Measurements from ENCODE around the gene HCN4. TPM values are rescaled to one million over a fixed set of nuclear protein-coding genes. Genes with fewer than 3 reads are reported as not detected.

The HCN4 gene
- total RNA-seq, 5 donors from 2014 or later (not counting 1 experiment from before 2014, with no cell fraction given), result not detected

- H3K36me3 ChIP-seq (ENCODE audit: control insufficient read depth in 2 of 2, extremely low read depth in 1 of 2, insufficient read depth in 1 of 2, low read length in 1 of 2), result no peaks in the 10 kb centered on the region
- H3K27ac ChIP-seq (ENCODE audit: low read length), result no peak overlapping the region
- H3K4me1 ChIP-seq (ENCODE audit: control insufficient read depth in 1 of 2, extremely low read depth in 1 of 2, insufficient read depth in 2 of 2, low read length in 2 of 2), result no peaks in the 10 kb centered on the region
- ChIA-PET CTCF (no interaction called here), POLR2A (no interaction called here)
- 100% methylated on average over 1 of the region's 7 CpGs for WGBS (ENCODE audit: insufficient coverage)
- DNase-seq (no peak), ATAC-seq (replicated peaks in 1 of 4) (no peak)
- Mint-ChIP-seq H3K9me3 (peaks cover 7 to 10% (median 9%) of the 10 kb centered on the region in 3 donors), H3K4me3 (no peak overlapping the region), H3K36me3 (no peaks in the 10 kb centered on the region), H3K27me3 (peaks cover 0 to 3% of the 10 kb centered on the region in 2 donors), H3K4me1 (no peaks in the 10 kb centered on the region), H3K27ac (no peak overlapping the region)
- H3K27me3 ChIP-seq (replicated peaks in 1 of 2; ENCODE audit: control insufficient read depth in 2 of 2, extremely low read depth in 1 of 2, insufficient read depth in 2 of 2, low read length in 1 of 2), result peaks cover 0 to 17% of the 10 kb centered on the region in 2 experiments
- H3K4me3 ChIP-seq (ENCODE audit: control insufficient read depth in 1 of 2, extremely low read depth in 1 of 2, low read length in 1 of 2), result no peak overlapping the region
- H3K9me3 ChIP-seq, result no peaks in the 10 kb centered on the region
Measured at GRCh38 chr15:73345658-73346057, 23.1 kb downstream of the HCN4 start.

GRCh38 chr15:73344056-73344455 lies 24.7 kb downstream of the HCN4 start:
- Histone ChIP-seq H3K36me3 (ENCODE audit: control insufficient read depth in 2 of 2, extremely low read depth in 1 of 2, insufficient read depth in 1 of 2, low read length in 1 of 2) (no peaks in the 10 kb centered on the region), H3K4me1 (ENCODE audit: control insufficient read depth in 1 of 2, extremely low read depth in 1 of 2, insufficient read depth in 2 of 2, low read length in 2 of 2) (no peaks in the 10 kb centered on the region), H3K4me3 (ENCODE audit: control insufficient read depth in 1 of 2, extremely low read depth in 1 of 2, low read length in 1 of 2) (no peak overlapping the region), H3K9me3 (no peaks in the 10 kb centered on the region), H3K27me3 (replicated peaks in 1 of 2; ENCODE audit: control insufficient read depth in 2 of 2, extremely low read depth in 1 of 2, insufficient read depth in 2 of 2, low read length in 1 of 2) (peaks cover 0 to 14% of the 10 kb centered on the region in 2 experiments), H3K27ac (ENCODE audit: low read length) (no peak overlapping the region)
- H3K9me3 Mint-ChIP-seq, result peaks cover 7 to 10% (median 9%) of the 10 kb centered on the region in 3 donors
- H3K36me3 Mint-ChIP-seq, result no peaks in the 10 kb centered on the region
- H3K27ac Mint-ChIP-seq, result no peak overlapping the region
- no peak overlapping the region for H3K4me3 Mint-ChIP-seq
- H3K4me1 Mint-ChIP-seq, result no peaks in the 10 kb centered on the region
- ChIA-PET POLR2A (no interaction called here), CTCF (no interaction called here)
- DNase-seq, result no peak
- H3K27me3 Mint-ChIP-seq, result peaks cover 0 to 3% of the 10 kb centered on the region in 2 donors
- 73% methylated on average over 3 of the region's 3 CpGs for WGBS (ENCODE audit: insufficient coverage)
- ATAC-seq (replicated peaks in 1 of 4), result no peak

- Histone ChIP-seq H3K36me3 (ENCODE audit: control insufficient read depth in 2 of 2, extremely low read depth in 1 of 2, insufficient read depth in 1 of 2, low read length in 1 of 2) (no peaks in the 10 kb centered on the region), H3K4me1 (ENCODE audit: control insufficient read depth in 1 of 2, extremely low read depth in 1 of 2, insufficient read depth in 2 of 2, low read length in 2 of 2) (no peaks in the 10 kb centered on the region), H3K27me3 (replicated peaks in 1 of 2; ENCODE audit: control insufficient read depth in 2 of 2, extremely low read depth in 1 of 2, insufficient read depth in 2 of 2, low read length in 1 of 2) (peaks cover 0 to 20% of the 10 kb centered on the region in 2 experiments), H3K9me3 (no peaks in the 10 kb centered on the region), H3K4me3 (ENCODE audit: control insufficient read depth in 1 of 2, extremely low read depth in 1 of 2, low read length in 1 of 2) (no peak overlapping the region), H3K27ac (ENCODE audit: low read length) (no peak overlapping the region)
- POLR2A ChIA-PET, result no interaction called here
- CTCF ChIA-PET, result no interaction called here
- WGBS (ENCODE audit: insufficient coverage), result 83% methylated on average over 7 of the region's 14 CpGs
- peaks cover 7 to 10% (median 9%) of the 10 kb centered on the region in 3 donors for H3K9me3 Mint-ChIP-seq
- no peaks in the 10 kb centered on the region for H3K36me3 Mint-ChIP-seq
- no peaks in the 10 kb centered on the region for H3K4me1 Mint-ChIP-seq
- H3K4me3 Mint-ChIP-seq, result no peak overlapping the region
- no peak for DNase-seq
- no peak for ATAC-seq (replicated peaks in 1 of 4)
- peaks cover 4 to 8% of the 10 kb centered on the region in 2 donors for H3K27me3 Mint-ChIP-seq
- H3K27ac Mint-ChIP-seq, result no peak overlapping the region
Measured at GRCh38 chr15:73341886-73342600, 26.7 kb downstream of the HCN4 start.

- Histone ChIP-seq H3K4me3 (ENCODE audit: control insufficient read depth in 1 of 2, extremely low read depth in 1 of 2, low read length in 1 of 2) (no peak overlapping the region), H3K9me3 (no peaks in the 10 kb centered on the region), H3K4me1 (ENCODE audit: control insufficient read depth in 1 of 2, extremely low read depth in 1 of 2, insufficient read depth in 2 of 2, low read length in 2 of 2) (no peaks in the 10 kb centered on the region), H3K27ac (ENCODE audit: low read length) (no peak overlapping the region), H3K27me3 (replicated peaks in 1 of 2; ENCODE audit: control insufficient read depth in 2 of 2, extremely low read depth in 1 of 2, insufficient read depth in 2 of 2, low read length in 1 of 2) (peaks cover 0 to 23% of the 10 kb centered on the region in 2 experiments), H3K36me3 (ENCODE audit: control insufficient read depth in 2 of 2, extremely low read depth in 1 of 2, insufficient read depth in 1 of 2, low read length in 1 of 2) (no peaks in the 10 kb centered on the region)
- ChIA-PET POLR2A (no interaction called here), CTCF (no interaction called here)
- no peaks in the 10 kb centered on the region for H3K4me1 Mint-ChIP-seq
- 76% methylated on average over 6 of the region's 9 CpGs for WGBS (ENCODE audit: insufficient coverage)
- no peak overlapping the region for H3K27ac Mint-ChIP-seq
- no peak overlapping the region for H3K4me3 Mint-ChIP-seq
- peaks cover 10 to 11% of the 10 kb centered on the region in 2 donors for H3K27me3 Mint-ChIP-seq
- no peaks in the 10 kb centered on the region for H3K36me3 Mint-ChIP-seq
- peaks cover 7 to 10% (median 9%) of the 10 kb centered on the region in 3 donors for H3K9me3 Mint-ChIP-seq
- ATAC-seq (replicated peaks in 1 of 4), result no peak
- DNase-seq, result no peak
Measured at GRCh38 chr15:73340502-73341192, 28.1 kb downstream of the HCN4 start.

GRCh38 chr15:73338606-73339374 lies 30.0 kb downstream of the HCN4 start:
- 62% methylated on average over 9 of the region's 9 CpGs for WGBS (ENCODE audit: insufficient coverage)
- no peak overlapping the region for H3K27ac ChIP-seq (ENCODE audit: low read length)
- H3K4me1 Mint-ChIP-seq, result no peaks in the 10 kb centered on the region
- H3K27me3 ChIP-seq (replicated peaks in 1 of 2; ENCODE audit: control insufficient read depth in 2 of 2, extremely low read depth in 1 of 2, insufficient read depth in 2 of 2, low read length in 1 of 2), result peaks cover 0 to 23% of the 10 kb centered on the region in 2 experiments
- H3K27ac Mint-ChIP-seq, result no peak overlapping the region
- peaks cover 7 to 10% (median 9%) of the 10 kb centered on the region in 3 donors for H3K9me3 Mint-ChIP-seq
- no peak for DNase-seq
- no peaks in the 10 kb centered on the region for H3K36me3 ChIP-seq (ENCODE audit: control insufficient read depth in 2 of 2, extremely low read depth in 1 of 2, insufficient read depth in 1 of 2, low read length in 1 of 2)
- ChIA-PET POLR2A (no interaction called here), CTCF (no interaction called here)
- no peak overlapping the region for H3K4me3 ChIP-seq (ENCODE audit: control insufficient read depth in 1 of 2, extremely low read depth in 1 of 2, low read length in 1 of 2)
- H3K36me3 Mint-ChIP-seq, result no peaks in the 10 kb centered on the region
- ATAC-seq (replicated peaks in 1 of 4), result no peak
- H3K4me3 Mint-ChIP-seq, result no peak overlapping the region
- H3K27me3 Mint-ChIP-seq, result peaks cover 10 to 11% of the 10 kb centered on the region in 2 donors
- H3K9me3 ChIP-seq, result no peaks in the 10 kb centered on the region
- no peaks in the 10 kb centered on the region for H3K4me1 ChIP-seq (ENCODE audit: control insufficient read depth in 1 of 2, extremely low read depth in 1 of 2, insufficient read depth in 2 of 2, low read length in 2 of 2)

GRCh38 chr15:73338058-73338457 lies 30.7 kb downstream of the HCN4 start:
- H3K27ac Mint-ChIP-seq, result no peak overlapping the region
- ATAC-seq (replicated peaks in 1 of 4) (no peak), DNase-seq (no peak)
- no peaks in the 10 kb centered on the region for H3K4me1 Mint-ChIP-seq
- Histone ChIP-seq H3K4me1 (ENCODE audit: control insufficient read depth in 1 of 2, extremely low read depth in 1 of 2, insufficient read depth in 2 of 2, low read length in 2 of 2) (no peaks in the 10 kb centered on the region), H3K27ac (ENCODE audit: low read length) (no peak overlapping the region), H3K9me3 (no peaks in the 10 kb centered on the region), H3K36me3 (ENCODE audit: control insufficient read depth in 2 of 2, extremely low read depth in 1 of 2, insufficient read depth in 1 of 2, low read length in 1 of 2) (no peaks in the 10 kb centered on the region), H3K4me3 (ENCODE audit: control insufficient read depth in 1 of 2, extremely low read depth in 1 of 2, low read length in 1 of 2) (no peak overlapping the region), H3K27me3 (replicated peaks in 1 of 2; ENCODE audit: control insufficient read depth in 2 of 2, extremely low read depth in 1 of 2, insufficient read depth in 2 of 2, low read length in 1 of 2) (peaks cover 0 to 22% of the 10 kb centered on the region in 2 experiments)
- H3K9me3 Mint-ChIP-seq, result peaks cover 3 to 7% (median 6%) of the 10 kb centered on the region in 3 donors
- CTCF ChIA-PET, result no interaction called here
- WGBS (ENCODE audit: insufficient coverage), result 88% methylated on average over 4 of the region's 6 CpGs
- H3K27me3 Mint-ChIP-seq, result peaks cover 9 to 10% of the 10 kb centered on the region in 2 donors
- H3K36me3 Mint-ChIP-seq, result no peaks in the 10 kb centered on the region
- POLR2A ChIA-PET, result no interaction called here
- no peak overlapping the region for H3K4me3 Mint-ChIP-seq

All from T-cell (primary cell).